HG03457 (cell line): ENCODE results near the gene RCAN2.
A peak's percentile ranks its signal among the peaks of the same experiment; 100 is the strongest.

Experiments used
- ATAC-seq: cut with Tn5 transposase; IDR thresholded peaks from one replicate; pipeline ENCODE4 v1.9.1; 2021; ENCODE audit warnings: moderate number of reproducible peaks; ENCODE audit not compliant: unreplicated experiment

The RCAN2 gene

DNA sequence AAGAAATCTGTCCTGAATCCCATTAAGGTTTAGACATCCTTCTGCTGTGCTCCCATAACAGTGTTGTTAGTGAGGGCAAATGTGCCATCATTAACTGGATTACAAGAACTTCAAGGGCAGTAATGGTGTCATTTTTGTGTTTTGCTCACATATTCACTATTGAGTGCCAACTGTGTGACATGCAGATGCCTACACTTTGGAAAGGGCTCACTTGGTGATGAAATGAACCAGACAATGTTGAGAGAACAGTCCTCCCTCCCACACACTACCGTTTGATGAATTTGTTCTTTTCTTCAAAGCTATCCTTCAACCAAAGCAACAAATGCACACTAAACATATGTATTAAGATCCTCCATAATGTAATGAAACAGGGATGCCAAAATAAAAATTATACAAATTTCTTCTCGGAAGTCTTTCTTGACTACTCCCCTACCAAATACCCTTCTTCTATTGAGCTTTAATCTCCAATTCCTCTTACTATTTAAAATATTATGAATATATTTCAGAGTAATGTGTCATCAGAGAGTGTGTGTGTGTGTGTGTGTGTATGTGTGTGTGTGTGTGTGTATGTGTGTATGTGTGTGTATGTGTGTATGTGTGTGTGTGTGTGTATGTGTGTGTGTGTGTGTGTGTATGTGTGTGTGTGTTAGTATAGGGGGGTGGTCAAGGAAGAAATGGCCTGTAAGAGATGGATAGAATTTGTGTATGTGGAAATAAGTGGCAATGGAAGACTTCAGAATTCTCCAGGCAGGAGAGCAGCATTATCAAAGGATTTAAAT is 228.1 kb downstream of the RCAN2 start:
- ATAC-seq: no peak

- no peak for ATAC-seq
Measured at GRCh38 chr6:46258249-46258648, 233.0 kb downstream of the RCAN2 start.

GRCh38 chr6:46255528-46255927 is 235.7 kb downstream of the RCAN2 start:
- ATAC-seq: no peak

- ATAC-seq: no peak
Measured at GRCh38 chr6:46254946-46255345, 236.3 kb downstream of the RCAN2 start.

DNA sequence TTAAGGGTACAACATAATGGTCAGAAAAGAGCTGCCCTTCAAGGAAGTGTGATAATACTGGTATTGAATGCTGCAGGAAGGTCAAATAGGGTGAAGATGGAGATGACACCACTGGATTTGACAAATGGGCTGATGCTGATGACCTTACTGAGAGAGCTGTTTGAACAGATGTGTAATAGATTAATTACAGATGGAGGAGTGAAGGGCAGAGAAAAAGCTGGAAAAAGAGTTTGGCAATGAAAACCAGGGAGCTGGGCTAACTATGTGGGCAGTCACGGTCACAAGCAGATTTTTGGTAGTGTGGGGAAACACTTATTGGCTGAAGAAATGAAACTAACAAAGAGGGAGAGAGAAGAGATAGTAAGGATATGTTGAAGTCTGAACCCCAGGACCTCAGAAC is 236.9 kb downstream of the RCAN2 start:
- no peak for ATAC-seq

DNA sequence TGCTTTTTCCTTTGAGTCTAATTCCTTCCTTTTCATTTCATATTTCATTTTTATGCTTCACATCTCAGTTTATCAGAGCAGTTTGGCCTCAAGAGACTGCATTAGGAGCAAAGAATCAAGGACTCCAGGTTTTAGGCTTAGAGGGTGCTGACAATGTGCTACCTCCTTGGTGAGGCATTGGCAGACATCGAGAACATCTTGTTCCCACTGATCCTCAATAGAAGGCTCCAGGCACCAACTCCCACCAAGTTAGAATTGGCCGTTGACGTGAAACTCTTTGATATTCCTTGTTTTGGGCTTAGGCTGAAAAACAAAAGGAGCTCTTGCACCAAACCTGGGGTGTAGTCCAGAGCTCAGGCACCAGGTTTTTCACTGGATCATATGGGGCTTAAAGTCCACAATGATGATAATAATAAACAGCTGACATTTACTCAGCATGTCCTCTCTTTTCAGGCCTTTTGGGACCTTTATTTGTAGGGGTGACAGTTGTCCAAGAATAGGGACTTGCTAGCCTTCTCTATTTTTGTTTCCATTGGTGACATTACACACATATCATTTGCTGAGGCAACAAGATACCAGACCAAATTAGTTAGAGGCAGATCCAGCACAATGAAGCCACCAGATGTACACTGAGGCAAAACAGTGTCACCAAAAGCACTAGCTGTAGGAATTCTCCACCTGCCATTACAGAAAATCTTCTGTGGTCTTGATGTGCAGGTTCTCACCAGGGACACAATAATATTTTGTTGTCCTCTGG is 239.5 kb downstream of the RCAN2 start:
- ATAC-seq: no peak

GRCh38 chr6:46248143-46248542 is 243.1 kb downstream of the RCAN2 start:
- no peak for ATAC-seq

DNA sequence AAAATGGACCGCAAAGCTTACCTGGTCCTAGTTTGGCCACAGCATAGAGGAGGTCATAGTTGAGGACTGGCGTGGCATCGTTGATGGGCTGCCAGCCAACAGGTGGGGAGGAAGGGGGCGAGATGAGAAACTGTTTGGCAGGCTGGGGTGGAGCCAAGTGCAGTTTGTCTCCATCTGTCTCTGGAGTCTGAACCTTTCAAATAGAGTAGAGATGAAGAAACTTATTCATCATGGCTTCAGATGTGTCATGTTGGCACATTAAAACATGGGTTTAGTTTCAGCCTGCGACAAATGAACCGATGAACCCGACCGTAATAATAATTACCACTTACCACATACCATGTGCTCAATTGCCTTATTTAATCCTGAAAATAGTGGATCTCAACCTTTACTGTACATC is 244.5 kb downstream of the RCAN2 start:
- no peak for ATAC-seq

- ATAC-seq: no peak
Measured at GRCh38 chr6:46246081-46246480, 245.2 kb downstream of the RCAN2 start.

GRCh38 chr6:46244670-46245069 is 246.6 kb downstream of the RCAN2 start:
- no peak for ATAC-seq

DNA sequence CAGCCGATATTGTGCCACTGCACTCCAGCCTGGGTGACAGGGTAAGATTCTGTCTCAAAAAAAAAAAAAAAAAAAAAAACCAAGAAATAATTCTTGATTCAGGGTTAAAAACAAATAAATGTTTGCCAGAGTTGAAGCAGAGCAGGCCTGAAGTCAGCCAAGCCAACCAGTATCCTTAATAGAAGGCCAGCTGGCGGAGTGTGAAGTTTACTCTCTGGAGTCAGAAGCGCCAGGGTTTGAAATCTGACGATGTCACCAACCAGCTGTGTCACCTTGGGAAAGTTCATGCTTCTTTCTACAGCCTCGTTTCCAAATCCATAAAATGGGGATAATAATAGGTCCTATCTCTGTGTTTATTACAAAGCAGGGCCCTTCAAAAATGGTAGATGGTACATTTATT is 247.5 kb downstream of the RCAN2 start:
- ATAC-seq: no peak

- ATAC-seq: no peak
Measured at GRCh38 chr6:46242921-46243320, 248.3 kb downstream of the RCAN2 start.

GRCh38 chr6:46240866-46241565 is 250.2 kb downstream of the RCAN2 start:
- ATAC-seq: no peak

- ATAC-seq: no peak
Measured at GRCh38 chr6:46236752-46237151, 254.5 kb downstream of the RCAN2 start.

DNA sequence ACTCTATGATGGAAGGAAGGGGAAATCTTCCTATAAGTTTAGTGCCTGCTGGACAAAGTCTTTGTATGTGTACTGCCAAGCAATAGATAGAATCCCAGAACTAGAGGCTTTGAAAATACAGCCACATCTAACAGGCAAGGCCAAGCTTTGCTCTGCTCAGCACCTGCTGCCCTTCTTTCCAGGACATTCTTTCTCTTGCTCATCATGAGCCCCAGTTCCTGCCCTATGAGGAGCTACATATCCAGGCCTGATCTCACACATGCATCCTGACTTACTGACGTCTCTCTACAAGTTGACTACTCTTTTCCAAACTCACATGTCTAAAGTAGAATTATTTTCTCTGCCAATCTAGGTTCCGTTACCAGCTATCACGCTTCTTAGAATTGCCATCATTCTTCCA is 256.0 kb downstream of the RCAN2 start:
- no peak for ATAC-seq

GRCh38 chr6:46234700-46235099 is 256.5 kb downstream of the RCAN2 start:
- ATAC-seq: no peak

DNA sequence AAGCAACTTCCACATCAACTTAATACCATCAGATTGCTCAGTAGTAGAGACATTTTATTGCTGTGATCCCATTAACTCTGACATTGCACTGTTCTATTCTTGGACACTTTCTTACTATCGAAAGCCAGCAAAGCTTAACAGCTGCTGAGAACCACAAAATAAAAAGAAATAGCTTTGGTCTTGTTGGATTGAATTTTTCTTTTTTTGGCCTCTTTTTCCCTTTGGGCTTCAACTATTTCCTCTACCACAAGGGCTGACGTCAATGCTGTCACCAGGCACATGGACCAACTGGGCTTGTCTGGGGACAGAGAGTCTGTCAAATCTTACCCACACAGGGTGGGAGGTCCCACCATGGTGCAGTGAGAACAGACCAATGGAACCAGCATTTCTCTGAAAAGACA is 257.1 kb downstream of the RCAN2 start:
- ATAC-seq: no peak

- ATAC-seq: no peak
Measured at GRCh38 chr6:46233129-46233528, 258.1 kb downstream of the RCAN2 start.

- ATAC-seq: no peak
Measured at GRCh38 chr6:46222286-46222685, 269.0 kb downstream of the RCAN2 start.

GRCh38 chr6:46221222-46221793 is 269.9 kb downstream of the RCAN2 start:
- peak; percentile 35 for ATAC-seq
